Measurements from ENCODE around the gene KMT5C.
A peak's percentile ranks its signal among the peaks of the same experiment; 100 is the strongest.
"Not testable (repeated sequence)": the region's sequence is repeated elsewhere in the genome, so short reads cannot be mapped to it uniquely, and the experiment has no call there.

KMT5C gene

GRCh38 chr19:55315956-55316525 lies 23.6 kb upstream of the KMT5C start:
- DNase-seq (ENCODE audit: insufficient read length, low spot score) (no peak), FAIRE-seq (no peak)

DNA sequence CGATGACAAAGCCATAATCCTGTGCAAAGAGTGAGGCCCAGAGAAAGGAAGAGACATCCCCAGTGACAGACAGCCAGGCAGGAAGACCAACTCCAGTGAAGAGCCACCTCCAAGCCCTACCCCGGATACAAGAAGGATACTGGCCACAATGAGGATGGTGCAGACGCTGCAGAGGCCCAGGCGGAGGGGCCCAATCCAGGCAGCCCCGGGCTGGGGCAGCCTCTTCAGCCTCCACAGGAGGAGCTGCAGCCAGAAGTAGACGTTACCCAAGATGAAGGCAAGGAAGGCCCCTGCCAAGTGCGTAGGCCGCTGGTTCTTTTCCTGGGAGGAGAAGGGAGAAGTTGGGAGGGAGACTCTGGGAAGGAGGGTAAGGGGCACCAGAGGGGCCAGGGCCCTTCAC lies 23.0 kb upstream of the KMT5C start:
- no peak for DNase-seq (ENCODE audit: insufficient read length, low spot score)
- no peak for FAIRE-seq

DNA sequence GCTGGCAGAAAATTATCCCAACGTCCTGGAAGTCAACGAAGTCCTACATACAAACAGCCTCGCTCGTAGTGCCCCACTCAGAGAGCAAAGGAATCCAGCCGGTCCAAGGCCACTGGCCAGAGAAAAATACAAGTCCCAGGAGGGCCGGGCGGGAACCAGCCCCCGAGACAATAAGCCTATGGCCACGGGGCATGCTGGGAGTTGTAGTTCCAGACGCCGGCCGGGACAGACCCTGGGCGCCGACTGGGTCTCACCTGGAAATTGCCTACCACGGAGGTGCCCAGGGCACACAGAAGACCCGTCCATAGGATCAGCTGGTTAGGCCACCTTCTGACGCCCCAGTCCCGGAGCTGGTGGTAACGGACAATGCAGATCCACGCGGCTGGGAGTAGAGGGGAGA lies 19.9 kb upstream of the KMT5C start:
- FAIRE-seq (no peak), DNase-seq (ENCODE audit: insufficient read length, low spot score) (no peak)

DNA sequence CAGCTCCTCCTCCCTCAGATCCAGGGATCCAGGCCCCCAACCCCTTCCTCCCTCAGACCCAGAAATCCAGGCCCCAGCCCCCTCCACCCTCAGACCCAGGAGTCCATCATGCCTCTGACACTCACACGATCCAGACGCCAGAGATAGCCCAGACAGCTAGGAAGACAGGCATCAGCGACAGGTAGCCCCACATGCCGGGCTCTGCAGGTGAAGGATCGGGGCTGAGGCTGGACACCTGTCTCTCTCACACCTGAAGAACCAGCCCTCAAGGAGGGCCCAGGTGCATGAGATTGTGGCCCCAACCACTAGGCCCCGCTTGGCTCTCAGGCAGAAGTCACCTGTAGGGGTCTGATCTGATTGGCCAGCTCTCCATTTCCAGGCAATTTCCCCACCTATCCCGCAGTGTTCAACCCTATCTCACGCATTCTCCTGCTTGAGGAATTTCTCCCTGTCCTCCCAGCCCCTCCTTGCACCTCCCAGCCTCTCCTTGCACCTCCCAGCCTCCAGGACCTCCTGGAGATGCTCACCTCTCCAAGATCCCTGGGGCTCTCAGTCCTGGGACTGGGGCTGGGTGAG lies 18.7 kb upstream of the KMT5C start:
- DNase-seq (ENCODE audit: insufficient read length, low spot score): no peak
- FAIRE-seq: no peak

DNA sequence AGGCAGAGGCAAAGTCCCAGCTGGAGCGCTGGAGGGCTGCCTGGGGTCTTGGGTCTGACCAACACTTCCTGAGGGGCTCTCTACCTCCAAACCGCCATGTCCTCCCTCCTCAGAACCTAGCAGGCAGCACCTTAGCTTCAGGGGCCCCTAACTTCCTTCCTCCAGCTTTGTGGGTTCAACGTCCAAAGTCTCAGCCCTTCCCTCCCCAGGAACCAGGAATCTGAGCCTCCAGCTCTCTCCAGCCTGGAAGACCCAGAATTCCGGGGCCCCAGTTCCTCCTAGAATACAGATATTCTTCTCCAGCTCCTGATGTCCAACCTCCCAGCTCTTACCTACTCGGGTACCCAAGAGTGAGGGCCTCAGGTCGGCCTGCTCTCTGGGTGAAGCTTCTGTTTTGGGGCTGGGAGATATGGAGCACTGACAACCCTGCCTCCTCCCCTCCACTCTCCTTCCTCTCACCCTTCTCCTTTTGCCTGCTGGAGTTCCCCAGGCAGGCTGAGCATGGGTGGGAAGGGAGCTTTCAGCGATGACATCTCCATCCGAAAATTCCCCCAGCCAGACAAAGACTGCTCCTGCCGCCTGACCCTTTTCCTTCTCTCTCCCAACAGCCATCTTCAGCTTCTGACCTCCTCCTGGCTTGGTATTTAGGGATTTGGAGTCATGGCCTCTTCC lies 18.1 kb upstream of the KMT5C start:
- DNase-seq (ENCODE audit: insufficient read length, low spot score) (no peak), FAIRE-seq (no peak)

DNA sequence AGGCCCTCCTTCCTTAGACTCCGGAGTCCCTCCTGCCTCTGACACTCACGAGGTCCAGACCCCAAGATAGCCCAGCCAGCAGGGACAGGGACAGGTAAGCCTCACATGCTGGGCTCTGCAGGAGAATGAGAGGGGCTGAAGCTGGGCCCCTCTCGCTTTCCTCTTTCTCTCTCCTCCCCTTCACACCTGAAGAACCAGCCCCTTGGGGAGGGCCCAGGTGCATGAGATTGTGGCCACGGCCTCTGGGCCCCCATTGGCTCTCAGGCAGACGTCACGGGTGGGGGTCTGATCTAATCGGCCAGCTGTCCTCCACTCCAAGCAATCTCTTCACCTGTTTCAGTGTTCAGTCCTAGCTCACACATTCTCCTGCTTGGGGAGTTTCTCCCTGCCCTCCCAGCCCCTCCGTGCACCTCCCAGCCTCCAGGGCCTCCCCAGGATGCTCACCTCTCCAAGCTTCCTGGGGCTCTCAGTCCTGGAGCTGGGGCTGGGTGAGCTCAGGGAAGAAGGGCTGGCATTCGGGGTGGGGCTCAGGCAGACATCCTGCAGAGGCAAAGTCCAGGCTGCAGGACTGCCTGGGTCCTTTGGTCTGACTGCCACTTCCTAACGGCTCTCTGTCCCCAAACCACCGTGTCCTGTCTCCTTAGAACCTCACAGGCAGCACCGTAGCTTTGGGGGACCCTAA lies 17.3 kb upstream of the KMT5C start:
- no peak for FAIRE-seq
- DNase-seq (ENCODE audit: insufficient read length, low spot score): no peak

- DNase-seq (ENCODE audit: insufficient read length, low spot score): no peak
Measured at GRCh38 chr19:55324662-55325061, 15.0 kb upstream of the KMT5C start.

GRCh38 chr19:55325172-55325571 lies 14.5 kb upstream of the KMT5C start, which contains the start of gene TMEM150B:
TMEM150B (minus strand) TSS chr19:55325341; CDS start chr19:55321036, 4,305 bp downstream.
- FAIRE-seq (no peak), DNase-seq (ENCODE audit: insufficient read length, low spot score) (no peak)

More at GRCh38 chr19:55324662-55325061, 15.0 kb upstream of the KMT5C start:
- FAIRE-seq: no peak

DNA sequence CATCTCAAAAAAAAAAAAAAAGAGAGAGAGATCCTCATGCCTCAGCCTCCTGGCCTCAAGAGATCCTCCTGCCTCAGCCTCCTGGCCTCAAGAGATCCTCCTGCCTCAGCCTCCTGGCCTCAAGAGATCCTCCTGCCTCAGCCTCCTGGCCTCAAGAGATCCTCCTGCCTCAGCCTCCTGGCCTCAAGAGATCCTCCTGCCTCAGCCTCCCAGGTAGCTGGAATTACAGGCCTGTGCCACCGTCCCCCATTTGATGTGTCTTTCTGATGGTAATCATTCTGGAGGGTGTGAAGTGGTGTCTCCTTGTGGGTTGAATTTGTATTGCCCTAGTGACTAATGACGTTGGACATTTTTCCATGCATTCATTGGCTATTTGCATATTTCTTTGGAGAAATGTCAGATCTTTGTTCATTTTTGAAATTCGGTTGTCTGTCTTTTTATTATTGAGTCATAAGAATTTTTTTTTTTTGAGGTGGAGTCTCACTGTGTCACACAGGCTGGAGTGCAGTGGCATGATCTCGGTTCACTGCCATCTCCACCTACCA lies 10.8 kb upstream of the KMT5C start:
- not testable (repeated sequence) for DNase-seq (ENCODE audit: insufficient read length, low spot score); FAIRE-seq

DNA sequence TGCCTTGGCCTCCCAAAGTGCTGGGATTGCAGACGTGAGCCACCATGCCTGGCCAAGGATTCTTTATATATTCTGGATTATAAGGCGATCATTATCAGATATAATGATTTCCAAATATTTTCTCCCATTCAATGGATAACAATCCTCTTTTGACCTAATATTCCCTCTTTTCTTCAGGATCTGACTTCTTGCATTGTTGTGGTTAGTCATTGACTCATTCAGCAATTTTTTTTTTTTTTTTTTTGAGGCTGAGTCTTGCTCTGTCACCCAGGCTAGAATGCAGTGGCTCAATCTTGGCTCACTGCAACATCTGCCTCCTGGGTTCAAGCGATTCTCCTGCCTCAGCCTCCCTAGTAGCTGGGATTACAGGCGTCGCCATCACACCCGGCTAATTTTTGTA lies 9.9 kb upstream of the KMT5C start:
- DNase-seq (ENCODE audit: insufficient read length, low spot score); FAIRE-seq: not testable (repeated sequence)

DNA sequence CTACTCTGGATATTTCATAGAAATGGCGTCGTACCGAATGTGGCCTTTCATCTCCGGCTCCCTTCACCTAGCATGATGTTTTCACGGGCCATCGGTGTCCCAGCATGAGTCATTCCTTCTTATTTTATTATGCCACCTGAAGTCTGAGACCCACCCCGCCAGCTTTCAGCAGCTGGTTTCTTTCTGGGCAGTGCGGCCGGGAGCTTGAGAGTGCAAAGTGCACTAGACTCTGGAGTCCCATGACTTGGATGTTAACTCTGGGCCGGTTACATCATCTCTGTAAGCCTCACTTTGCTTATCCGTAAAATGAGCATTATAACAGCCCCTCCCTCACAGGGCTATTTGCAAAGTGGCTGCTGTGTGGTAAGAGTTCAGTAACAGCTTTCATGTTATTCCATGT lies 5.8 kb upstream of the KMT5C start:
- FAIRE-seq (no peak), DNase-seq (ENCODE audit: insufficient read length, low spot score) (no peak)

DNA sequence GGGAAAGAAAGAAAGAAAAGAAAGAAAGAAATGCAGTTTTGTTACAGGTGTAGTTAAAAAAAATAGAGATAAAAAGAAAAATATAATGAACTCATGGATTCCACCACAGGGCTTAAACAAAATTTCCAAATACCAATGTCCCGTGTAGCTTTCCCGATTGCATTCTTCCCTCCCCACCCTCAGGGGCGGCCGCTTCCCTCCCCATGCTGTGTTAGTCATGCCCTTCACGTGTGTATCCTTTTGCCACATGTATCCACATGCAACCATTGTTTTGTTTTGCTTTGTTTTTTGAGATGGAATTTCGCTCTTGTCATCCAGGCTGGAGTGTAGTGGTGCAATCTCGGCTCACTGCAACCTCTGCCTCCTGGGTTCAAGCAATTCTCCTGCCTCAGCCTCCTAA lies 3.6 kb upstream of the KMT5C start:
- DNase-seq (ENCODE audit: insufficient read length, low spot score) (no peak), FAIRE-seq (no peak)

- no peak for DNase-seq (ENCODE audit: insufficient read length, low spot score)
- FAIRE-seq: no peak
Measured at GRCh38 chr19:55339889-55340783, 460 bp downstream of the KMT5C start.

DNA sequence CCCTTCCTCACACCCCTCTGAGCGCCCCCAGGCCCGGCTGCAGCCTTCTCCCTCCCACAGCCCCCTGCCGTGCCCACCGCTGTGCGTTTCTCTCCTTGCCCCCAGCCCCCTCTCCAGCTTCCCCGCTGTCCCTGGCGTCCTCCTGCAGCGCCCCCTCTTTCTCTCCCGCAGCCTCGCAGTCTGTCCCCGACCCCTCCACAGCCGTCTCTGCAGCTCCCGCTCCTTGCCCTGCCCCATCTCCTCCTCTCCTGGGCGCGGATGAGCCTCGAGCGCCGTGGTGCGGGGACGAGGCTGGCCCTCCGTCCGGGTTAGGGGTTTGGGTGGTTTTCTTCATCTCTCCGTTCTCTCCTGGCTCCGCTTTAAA lies 1.1 kb downstream of the KMT5C start:
- FAIRE-seq (no peak), DNase-seq (ENCODE audit: insufficient read length, low spot score) (no peak)

GRCh38 chr19:55341171-55341588 lies 1.5 kb downstream of the KMT5C start:
- FAIRE-seq (peak; percentile 64), DNase-seq (ENCODE audit: insufficient read length, low spot score) (peak; percentile 97)

DNA sequence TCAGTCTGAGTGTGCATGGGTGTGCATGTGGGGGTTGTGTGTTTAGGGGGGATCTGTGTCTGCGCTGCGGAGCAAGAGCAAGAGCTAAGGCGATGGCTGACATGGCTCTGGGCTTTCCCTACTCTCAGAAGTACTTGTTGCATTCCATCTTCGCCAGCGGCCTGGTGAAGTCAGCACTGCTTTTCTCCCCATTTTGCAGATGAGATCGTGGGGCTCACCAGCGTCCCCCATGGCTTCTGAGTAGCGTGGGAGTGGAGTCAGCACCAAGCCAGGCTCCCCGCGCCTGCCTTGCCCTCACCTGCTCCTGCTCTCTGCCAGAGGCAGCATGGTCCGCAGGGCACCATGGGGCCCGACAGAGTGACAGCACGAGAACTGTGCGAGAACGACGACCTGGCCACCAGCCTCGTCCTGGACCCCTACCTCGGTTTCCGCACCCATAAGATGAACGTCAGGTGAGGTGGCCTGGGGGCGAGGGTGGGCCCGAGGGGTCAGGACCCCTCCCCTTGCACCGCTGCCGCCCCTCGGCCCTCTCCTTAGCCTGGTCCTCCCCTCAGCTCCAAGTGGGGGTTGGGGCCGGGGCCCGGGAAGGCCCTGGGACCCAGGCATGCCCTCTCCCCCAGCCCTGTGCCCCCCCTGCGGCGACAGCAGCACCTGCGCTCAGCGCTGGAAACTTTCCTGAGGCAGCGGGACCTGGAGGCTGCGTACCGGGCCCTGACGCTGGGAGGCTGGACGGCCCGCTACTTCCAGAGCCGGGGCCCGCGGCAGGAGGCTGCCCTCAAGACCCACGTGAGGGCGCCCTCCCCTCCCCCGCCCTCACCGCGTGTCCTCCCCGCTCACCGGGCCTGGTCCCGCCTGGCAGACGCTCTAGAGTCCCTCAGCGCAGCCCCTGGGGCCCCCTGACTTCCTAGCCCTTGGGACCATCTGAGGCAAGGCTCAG lies 2.2 kb downstream of the KMT5C start:
- DNase-seq (ENCODE audit: insufficient read length, low spot score) (no peak), FAIRE-seq (no peak)

- DNase-seq (ENCODE audit: insufficient read length, low spot score) (no peak), FAIRE-seq (no peak)
Measured at GRCh38 chr19:55344444-55344843, 4.8 kb downstream of the KMT5C start.

DNA sequence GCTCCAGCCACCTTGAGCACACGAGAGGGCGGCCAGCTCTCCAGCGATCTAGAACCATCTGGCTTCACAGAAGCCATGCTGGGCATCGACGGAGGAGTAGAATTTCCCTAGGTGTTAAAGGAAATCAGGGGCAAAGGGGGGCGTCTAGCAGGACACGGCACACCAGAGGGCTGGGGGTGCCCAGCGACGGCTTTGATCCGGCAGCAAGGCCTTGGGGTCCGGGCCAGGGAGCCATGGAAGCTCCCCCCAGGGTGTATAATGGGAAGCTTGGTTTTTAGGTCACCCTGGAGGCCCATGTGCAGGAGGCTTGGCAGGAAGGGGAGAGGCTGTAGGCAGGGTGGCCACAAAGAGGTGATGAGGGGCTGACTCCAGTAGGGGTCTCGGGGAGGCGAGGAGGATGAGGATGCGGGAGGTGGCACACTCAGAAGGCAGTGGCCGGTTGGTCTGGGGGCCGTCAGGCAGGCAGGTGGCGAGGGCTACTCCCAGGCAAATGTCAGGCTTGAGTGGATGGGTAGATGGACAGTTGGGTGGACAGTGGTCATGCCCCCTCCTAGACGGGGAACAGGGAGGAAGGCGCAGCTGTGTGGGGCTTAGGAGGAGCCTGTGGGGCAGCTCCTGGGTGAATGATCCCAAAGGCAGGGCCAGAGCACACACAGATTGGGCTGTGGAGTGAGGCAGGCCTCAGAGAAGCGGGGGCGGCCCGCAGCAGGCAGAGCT lies 5.6 kb downstream of the KMT5C start:
- FAIRE-seq (no peak), DNase-seq (ENCODE audit: insufficient read length, low spot score) (no peak)
